ENCODE measurements around the gene RIPK3.

- TF ChIP-seq CTCF (IDR thresholded peaks at IDR 0.05) = no peak
- TF ChIP-seq POLR2A (IDR thresholded peaks at IDR 0.05) = no peak
These were observed 40.9 kb downstream of the RIPK3 start for GRCh38 chr14:24298892-24299254.

Measured in Peyer's patch (tissue), 4 donors.